Measurements from ENCODE around the gene OSTM1. TPM values are rescaled to one million over a fixed set of nuclear protein-coding genes. Genes with fewer than 3 reads are reported as not detected.
"Not testable (repeated sequence)": the region's sequence is repeated elsewhere in the genome, so short reads cannot be mapped to it uniquely, and the experiment has no call there.

The OSTM1 gene
- total and polyA plus RNA-seq, 10 donors = 12.5 to 146 (median 57.0) TPM

DNA sequence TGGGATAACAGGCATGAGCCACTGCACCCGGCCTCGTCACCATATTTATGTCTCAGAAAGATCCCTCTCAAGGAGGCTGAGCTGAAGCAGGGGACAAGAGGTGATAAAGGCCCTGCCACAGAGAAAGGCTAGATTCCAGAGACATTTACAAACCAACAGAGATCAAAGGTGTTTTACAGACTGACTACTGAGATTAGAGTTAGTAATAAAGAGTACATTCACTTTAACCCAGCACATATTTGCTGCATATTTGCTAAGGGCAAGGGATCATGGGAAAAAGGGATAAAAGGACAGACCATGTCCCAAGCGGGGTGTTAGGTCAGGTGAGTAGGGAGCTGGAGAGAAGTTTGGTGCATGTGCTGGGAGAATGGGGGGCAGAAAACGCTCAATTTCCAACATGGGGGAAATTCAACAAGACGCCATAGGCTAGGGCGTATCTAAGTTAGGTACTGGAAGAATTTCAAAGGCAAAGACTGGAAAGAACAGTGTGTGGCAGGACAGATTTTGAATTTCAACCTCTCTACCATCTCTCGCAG lies 72.8 kb downstream of the OSTM1 start:
- no peak for DNase-seq
- H3K27me3 ChIP-seq (replicated peaks in 1 of 7) = no peaks in the 10 kb centered on the region
- no peaks in the 10 kb centered on the region for H3K4me1 ChIP-seq
- no peak overlapping the region for H3K27ac ChIP-seq
- intact Hi-C loops (cut with DNase I; ENCODE audit: low total_unique reads) = no loop called here
- WGBS, 5 donors = 87 to 94% (median 93%) methylated on average over 7 of the region's 7 CpGs
- no peaks in the 10 kb centered on the region for H3K9me3 ChIP-seq
- H3K36me3 ChIP-seq = no peaks in the 10 kb centered on the region
- TF ChIP-seq, protein P1, sequence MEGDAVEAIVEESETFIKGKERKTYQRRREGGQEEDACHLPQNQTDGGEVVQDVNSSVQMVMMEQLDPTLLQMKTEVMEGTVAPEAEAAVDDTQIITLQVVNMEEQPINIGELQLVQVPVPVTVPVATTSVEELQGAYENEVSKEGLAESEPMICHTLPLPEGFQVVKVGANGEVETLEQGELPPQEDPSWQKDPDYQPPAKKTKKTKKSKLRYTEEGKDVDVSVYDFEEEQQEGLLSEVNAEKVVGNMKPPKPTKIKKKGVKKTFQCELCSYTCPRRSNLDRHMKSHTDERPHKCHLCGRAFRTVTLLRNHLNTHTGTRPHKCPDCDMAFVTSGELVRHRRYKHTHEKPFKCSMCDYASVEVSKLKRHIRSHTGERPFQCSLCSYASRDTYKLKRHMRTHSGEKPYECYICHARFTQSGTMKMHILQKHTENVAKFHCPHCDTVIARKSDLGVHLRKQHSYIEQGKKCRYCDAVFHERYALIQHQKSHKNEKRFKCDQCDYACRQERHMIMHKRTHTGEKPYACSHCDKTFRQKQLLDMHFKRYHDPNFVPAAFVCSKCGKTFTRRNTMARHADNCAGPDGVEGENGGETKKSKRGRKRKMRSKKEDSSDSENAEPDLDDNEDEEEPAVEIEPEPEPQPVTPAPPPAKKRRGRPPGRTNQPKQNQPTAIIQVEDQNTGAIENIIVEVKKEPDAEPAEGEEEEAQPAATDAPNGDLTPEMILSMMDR (IDR thresholded peaks at IDR 0.05 in 8 of 11, conservative IDR thresholded peaks at IDR 0.05 in 3 of 11) = no peak
- TF ChIP-seq POLR2AphosphoS5 (IDR thresholded peaks at IDR 0.05) (no peak), POLR2A (IDR thresholded peaks at IDR 0.05) (no peak)
- no peak overlapping the region for H3K4me3 ChIP-seq

DNA sequence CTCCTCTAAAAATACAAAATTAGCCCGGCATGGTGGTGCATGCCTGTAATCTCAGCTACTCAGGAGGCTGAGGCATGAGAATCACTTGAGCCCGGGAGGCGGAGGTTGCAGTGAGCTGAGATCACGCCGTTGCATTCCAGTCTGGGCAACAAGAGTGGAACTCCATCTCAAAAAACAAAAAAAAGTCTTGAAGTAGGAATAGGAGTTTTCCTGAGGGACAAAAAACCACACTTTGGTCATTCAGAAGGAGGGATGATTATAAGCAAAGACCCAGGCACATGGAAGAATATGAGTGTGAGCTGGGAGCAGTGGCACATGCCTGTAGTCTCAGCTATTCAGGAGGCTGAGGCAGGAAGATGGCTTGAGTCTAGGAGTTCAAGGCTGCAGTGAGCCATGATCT lies 74.3 kb downstream of the OSTM1 start:
- H3K9me3 ChIP-seq; DNase-seq; H3K4me3 ChIP-seq; H3K4me1 ChIP-seq; H3K36me3 ChIP-seq; intact Hi-C loops (cut with DNase I; ENCODE audit: low total_unique reads); H3K27ac ChIP-seq; H3K27me3 ChIP-seq (replicated peaks in 1 of 7): not testable (repeated sequence)
- WGBS, 5 donors = 90 to 98% (median 95%) methylated on average over 5 of the region's 5 CpGs

DNA sequence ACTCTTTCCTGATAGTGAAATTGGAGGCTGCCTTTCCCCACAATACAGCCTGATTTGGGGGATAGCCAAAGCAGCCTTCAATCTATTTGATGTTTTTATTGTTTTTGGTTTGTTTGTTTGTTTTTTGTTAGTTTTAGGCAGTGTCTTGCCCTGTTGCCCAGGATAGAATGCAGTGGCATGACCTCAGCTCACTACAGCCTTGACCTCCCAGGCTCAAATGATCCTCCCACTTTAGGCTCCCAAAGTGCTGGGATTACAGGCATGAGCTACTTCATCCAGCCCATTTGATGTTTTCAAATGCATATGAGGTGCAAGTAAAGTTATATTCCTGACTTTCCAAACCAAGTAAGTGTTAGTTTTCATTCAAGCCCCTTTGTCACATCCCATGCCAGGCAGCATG lies 75.2 kb downstream of the OSTM1 start:
- Histone ChIP-seq H3K4me3 (no peak overlapping the region), H3K9me3 (no peaks in the 10 kb centered on the region), H3K27me3 (replicated peaks in 1 of 7) (no peaks in the 10 kb centered on the region), H3K27ac (no peak overlapping the region), H3K4me1 (no peaks in the 10 kb centered on the region), H3K36me3 (no peaks in the 10 kb centered on the region)
- intact Hi-C loops (cut with DNase I; ENCODE audit: low total_unique reads) = no loop called here
- no peak for DNase-seq
- TF ChIP-seq POLR2A (IDR thresholded peaks at IDR 0.05) (no peak), POLR2AphosphoS5 (IDR thresholded peaks at IDR 0.05) (no peak)
- TF ChIP-seq, protein P1 (IDR thresholded peaks at IDR 0.05 in 8 of 11, conservative IDR thresholded peaks at IDR 0.05 in 3 of 11) = no peak

GRCh38 chr6:107991772-107992550 lies 82.6 kb downstream of the OSTM1 start:
- Histone ChIP-seq H3K36me3 (no peaks in the 10 kb centered on the region), H3K9me3 (no peaks in the 10 kb centered on the region), H3K27ac (no peak overlapping the region), H3K4me1 (peaks cover 0 to 11% (median 0%) of the 10 kb centered on the region in 6 donors), H3K27me3 (replicated peaks in 1 of 7) (no peaks in the 10 kb centered on the region), H3K4me3 (no peak overlapping the region)
- intact Hi-C loops (cut with DNase I; ENCODE audit: low total_unique reads) = no loop called here
- 89 to 97% (median 92%) methylated on average over 9 of the region's 9 CpGs for WGBS, 5 donors
- TF ChIP-seq, protein P1 (IDR thresholded peaks at IDR 0.05 in 8 of 11, conservative IDR thresholded peaks at IDR 0.05 in 3 of 11) = no peak
- TF ChIP-seq POLR2AphosphoS5 (IDR thresholded peaks at IDR 0.05) = no peak
- TF ChIP-seq POLR2A (IDR thresholded peaks at IDR 0.05) = no peak
- no peak for DNase-seq

Small RNAs within 50 kb of the gene (small RNA-seq; reads per million reads assigned to genes)
- 0 reads per million in 4 donors for gene RF00019

Other genes starting within 250 kb of the OSTM1 start
- 10 to 100 TPM; 42.2 to 93.9 (median 79.8) TPM for gene SEC63, start 116.5 kb downstream of the OSTM1 start, total RNA-seq
- gene SEC63, start 116.5 kb downstream of the OSTM1 start, polyA plus RNA-seq = 10 to 100 TPM; 21.2 to 25.0 (median 22.0) TPM
- not detected for gene NR2E1, start 91.3 kb upstream of the OSTM1 start, total RNA-seq
- not detected for gene NR2E1, start 91.3 kb upstream of the OSTM1 start, polyA plus RNA-seq
- 100 to 1,000 TPM; 132 to 213 (median 149) TPM for gene SNX3, start 186.3 kb upstream of the OSTM1 start, total RNA-seq
- 100 to 1,000 TPM; 135 to 236 (median 208) TPM for gene SNX3, start 186.3 kb upstream of the OSTM1 start, polyA plus RNA-seq
- gene AFG1L, start 220.3 kb upstream of the OSTM1 start, total RNA-seq = 10 to 100 TPM in 2 of 7 donors, 1 to 10 TPM in 5; 4.1 to 13.0 (median 5.6) TPM
- 1 to 10 TPM; 1.8 to 2.3 (median 2.1) TPM for gene AFG1L, start 220.3 kb upstream of the OSTM1 start, polyA plus RNA-seq